NB4 (cell line): ENCODE results near the gene RHO.

Experiments
- DNase-seq: peaks from one replicate; pipeline ENCODE4 v3.0.0; 2010; ENCODE audit warnings: low read depth
- H3K4me3 ChIP-seq: one replicate; pipeline ENCODE4 v1.5.1; 2011; ENCODE audit warnings: mild to moderate bottlenecking, low read depth, low read length, moderate library complexity
- CTCF ChIP-seq: IDR thresholded peaks from one replicate; pipeline ENCODE4 v1.5.1; 2012; ENCODE audit warnings: low read depth, low read length
- MYC ChIP-seq: IDR thresholded peaks from 2 replicates; pipeline ENCODE4 v1.6.1; 2011; ENCODE audit warnings: low read depth, low read length
- POLR2A ChIP-seq: IDR thresholded peaks from 2 replicates; pipeline ENCODE4 v1.6.1; 2011; ENCODE audit warnings: mild to moderate bottlenecking; ENCODE audit not compliant: insufficient read length; ENCODE audit errors: extremely low read depth
- TF ChIP-seq, protein P1 (sequence below): IDR thresholded peaks from 2 replicates; pipeline ENCODE4 v1.6.1; 2011; ENCODE audit warnings: low read depth, low read length

The RHO gene

DNA sequence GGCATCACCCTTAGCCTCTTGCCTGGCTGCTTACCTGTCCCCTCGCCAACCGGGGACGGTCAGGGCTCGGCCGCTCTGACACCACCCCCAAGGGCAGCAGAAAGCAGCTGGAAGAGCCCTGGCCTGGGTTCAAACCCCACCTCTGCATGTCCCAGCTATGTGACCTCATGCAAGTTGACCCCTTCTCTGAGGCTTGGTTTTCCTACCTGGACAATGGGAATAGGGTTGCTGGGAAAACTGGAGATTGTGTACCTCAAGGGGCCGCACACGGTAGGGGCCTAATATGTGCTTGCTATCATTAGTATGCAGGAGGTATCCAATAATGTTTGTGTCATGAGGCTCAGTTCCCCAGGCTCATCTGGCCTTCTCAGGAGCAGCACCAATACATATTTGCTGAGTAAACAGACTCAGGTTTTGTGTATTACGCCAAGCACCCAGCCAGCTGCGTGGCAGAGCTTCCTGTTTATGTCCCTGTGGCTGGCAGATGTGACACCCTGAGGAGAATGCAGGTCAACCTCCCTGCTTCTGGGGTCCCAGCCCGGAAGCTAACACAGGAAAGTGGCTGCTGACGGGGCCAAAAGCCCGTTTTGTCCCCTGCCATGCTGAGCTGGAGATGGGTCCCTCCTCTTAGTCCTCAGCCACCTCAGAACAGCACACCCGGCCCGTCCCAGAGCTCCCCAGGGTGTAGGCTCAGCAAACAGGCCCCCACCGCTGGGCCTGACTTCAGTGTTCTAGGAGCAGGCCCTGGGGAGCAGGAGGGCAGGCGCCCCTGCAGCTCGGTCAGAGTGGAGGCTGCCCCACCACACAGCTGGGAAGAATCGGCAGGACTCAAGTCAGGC lies 48.3 kb downstream of the RHO start:
- TF ChIP-seq, protein P1, sequence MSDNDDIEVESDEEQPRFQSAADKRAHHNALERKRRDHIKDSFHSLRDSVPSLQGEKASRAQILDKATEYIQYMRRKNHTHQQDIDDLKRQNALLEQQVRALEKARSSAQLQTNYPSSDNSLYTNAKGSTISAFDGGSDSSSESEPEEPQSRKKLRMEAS = peak; percentile 28
- TF ChIP-seq CTCF = no peak
- DNase-seq = peak; percentile 93
- peak overlapping the region; percentile 69 for H3K4me3 ChIP-seq

- H3K4me3 ChIP-seq = peak overlapping the region; percentile 69
- TF ChIP-seq, protein P1 = peak; percentile 87
- TF ChIP-seq MYC = peak; percentile 85
- TF ChIP-seq CTCF = no peak
- no peak for TF ChIP-seq POLR2A
- DNase-seq = peak; percentile 69
Measured at GRCh38 chr3:129577366-129577765, 48.9 kb downstream of the RHO start.

GRCh38 chr3:129577925-129578786 lies 49.7 kb downstream of the RHO start:
- TF ChIP-seq, protein P1 = 0 out of 2 replicates have a peak, but pooled peaks have one; percentile 33
- no peak for TF ChIP-seq MYC
- peak; percentile 93 for DNase-seq
- peak overlapping the region; percentile 69 for H3K4me3 ChIP-seq

DNA sequence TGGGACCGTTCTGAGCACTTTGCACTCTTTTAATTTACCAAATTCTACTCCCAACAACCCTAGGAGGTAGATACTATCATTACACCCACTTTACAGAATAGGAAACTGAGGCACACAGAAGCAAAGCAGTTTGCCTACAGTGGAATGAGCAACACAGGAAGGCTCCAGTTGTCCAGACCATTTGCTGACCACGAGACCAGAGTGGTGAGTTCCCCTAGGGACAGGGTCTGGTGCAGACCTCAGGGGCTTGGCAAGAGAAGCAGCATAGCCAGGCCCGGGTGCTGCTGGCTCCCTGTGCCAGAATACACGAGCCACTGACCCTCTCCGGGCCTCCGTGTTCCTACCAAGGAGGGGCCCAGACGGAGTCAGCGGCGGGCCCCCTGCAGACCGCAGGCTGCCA lies 51.6 kb downstream of the RHO start:
- DNase-seq = no peak
- H3K4me3 ChIP-seq = no peak overlapping the region
- TF ChIP-seq, protein P1 = no peak
- TF ChIP-seq POLR2A = no peak
- TF ChIP-seq MYC = no peak
- TF ChIP-seq CTCF = no peak

GRCh38 chr3:129581623-129582022 lies 53.2 kb downstream of the RHO start:
- no peak for TF ChIP-seq MYC
- TF ChIP-seq, protein P1 = no peak
- no peak for TF ChIP-seq CTCF
- TF ChIP-seq POLR2A = no peak
- DNase-seq = no peak
- no peak overlapping the region for H3K4me3 ChIP-seq

DNA sequence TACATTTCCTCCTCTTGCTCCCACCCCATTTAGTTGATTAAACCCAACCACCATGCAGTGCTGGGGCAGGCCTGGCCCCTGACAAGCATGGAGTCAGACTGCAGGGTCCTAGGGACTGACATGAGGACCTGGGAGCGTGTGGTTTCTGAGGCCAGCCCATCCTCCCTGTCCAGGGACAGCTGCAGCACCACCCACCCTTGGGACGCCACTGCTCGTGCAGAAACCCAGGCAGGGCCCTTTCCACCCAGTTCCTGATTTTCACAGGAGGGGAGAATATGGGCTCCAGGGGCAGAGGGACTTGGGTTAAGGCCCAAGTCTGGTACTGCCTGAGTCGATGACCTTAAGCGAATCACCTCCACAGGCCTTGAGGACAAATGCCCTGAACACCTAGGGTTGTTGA lies 54.4 kb downstream of the RHO start:
- no peak overlapping the region for H3K4me3 ChIP-seq
- DNase-seq = peak; percentile 66

More for the DNA sequence above, 54.4 kb downstream of the RHO start:
- TF ChIP-seq, protein P1 = no peak
- TF ChIP-seq MYC (no peak), POLR2A (no peak), CTCF (no peak)
